HAP-1 (cell line): Measurements from ENCODE around the gene SPATS2L.

Experiments
- DNase-seq, 2 experiments: peaks; one replicate each; pipeline ENCODE4 v3.0.0-alpha.2; 2016 to 2020; ENCODE audit warnings: low spot score in 2 of 2
- H3K27me3 ChIP-seq: fragments of 250-450 bp; sonication (Bioruptor Pico); 2 replicates; pipeline ENCODE4 v1.5.1; 2020; ENCODE audit warnings: low read depth, mild to moderate bottlenecking, moderate library complexity
- H3K36me3 ChIP-seq: fragments of 250-450 bp; sonication (Bioruptor Pico); replicated peaks from 2 replicates; pipeline ENCODE4 v1.5.1; 2020; ENCODE audit warnings: mild to moderate bottlenecking
- H3K4me1 ChIP-seq: fragments of 250-450 bp; sonication (Bioruptor Pico); 2 replicates; pipeline ENCODE4 v1.5.1; 2020; ENCODE audit warnings: mild to moderate bottlenecking
- H3K4me3 ChIP-seq: fragments of 250-450 bp; sonication (Bioruptor Pico); 2 replicates; pipeline ENCODE4 v1.5.1; 2020; ENCODE audit warnings: mild to moderate bottlenecking, moderate library complexity
- H3K9me3 ChIP-seq: fragments of 250-450 bp; sonication (Bioruptor Pico); 2 replicates; pipeline ENCODE4 v1.5.1; 2020; ENCODE audit warnings: mild to moderate bottlenecking, moderate library complexity
- in situ Hi-C: fragments of 300-500 bp; cut with MboI; formaldehyde crosslinking; loops from 3 replicates; pipeline ENCODE4 v1.14.3; 2020; ENCODE audit warnings: low sequenced_read_pairs, inconsistent platforms, mixed read lengths

Gene SPATS2L

GRCh38 chr2:200369886-200370285 lies 63.4 kb downstream of the SPATS2L start:
- in situ Hi-C loops: no loop called here
- no peaks in the 10 kb centered on the region for H3K9me3 ChIP-seq
- no peak overlapping the region for H3K4me3 ChIP-seq
- no peaks in the 10 kb centered on the region for H3K27me3 ChIP-seq
- no peaks in the 10 kb centered on the region for H3K4me1 ChIP-seq
- no peak for DNase-seq
- H3K36me3 ChIP-seq: no peaks in the 10 kb centered on the region

- no peaks in the 10 kb centered on the region for H3K36me3 ChIP-seq
Measured at GRCh38 chr2:200373231-200373630, 66.7 kb downstream of the SPATS2L start.

GRCh38 chr2:200373973-200374416 lies 67.5 kb downstream of the SPATS2L start:
- Histone ChIP-seq H3K4me1 (peaks cover 5% of the 10 kb centered on the region), H3K4me3 (no peak overlapping the region), H3K27me3 (no peaks in the 10 kb centered on the region), H3K9me3 (no peaks in the 10 kb centered on the region), H3K36me3 (no peaks in the 10 kb centered on the region)
- in situ Hi-C loops: no loop called here
- DNase-seq: no peak

More at GRCh38 chr2:200373231-200373630, 66.7 kb downstream of the SPATS2L start:
- Histone ChIP-seq H3K4me1 (no peaks in the 10 kb centered on the region), H3K27me3 (no peaks in the 10 kb centered on the region), H3K9me3 (no peaks in the 10 kb centered on the region), H3K4me3 (no peak overlapping the region)
- in situ Hi-C loops: no loop called here
- DNase-seq: no peak

- no peak for DNase-seq
- H3K27me3 ChIP-seq: no peaks in the 10 kb centered on the region
- H3K9me3 ChIP-seq: no peaks in the 10 kb centered on the region
- no peak overlapping the region for H3K4me3 ChIP-seq
- in situ Hi-C loops: no loop called here
- H3K36me3 ChIP-seq: no peaks in the 10 kb centered on the region
- H3K4me1 ChIP-seq: peaks cover 31% of the 10 kb centered on the region
Measured at GRCh38 chr2:200376513-200377354, 70.2 kb downstream of the SPATS2L start.

GRCh38 chr2:200377355-200378336 lies 71.2 kb downstream of the SPATS2L start:
- no peaks in the 10 kb centered on the region for H3K9me3 ChIP-seq
- DNase-seq: no peak
- H3K36me3 ChIP-seq: no peaks in the 10 kb centered on the region
- H3K27me3 ChIP-seq: no peaks in the 10 kb centered on the region
- peaks cover 32% of the 10 kb centered on the region for H3K4me1 ChIP-seq
- H3K4me3 ChIP-seq: no peak overlapping the region
- in situ Hi-C loops: no loop called here

DNA sequence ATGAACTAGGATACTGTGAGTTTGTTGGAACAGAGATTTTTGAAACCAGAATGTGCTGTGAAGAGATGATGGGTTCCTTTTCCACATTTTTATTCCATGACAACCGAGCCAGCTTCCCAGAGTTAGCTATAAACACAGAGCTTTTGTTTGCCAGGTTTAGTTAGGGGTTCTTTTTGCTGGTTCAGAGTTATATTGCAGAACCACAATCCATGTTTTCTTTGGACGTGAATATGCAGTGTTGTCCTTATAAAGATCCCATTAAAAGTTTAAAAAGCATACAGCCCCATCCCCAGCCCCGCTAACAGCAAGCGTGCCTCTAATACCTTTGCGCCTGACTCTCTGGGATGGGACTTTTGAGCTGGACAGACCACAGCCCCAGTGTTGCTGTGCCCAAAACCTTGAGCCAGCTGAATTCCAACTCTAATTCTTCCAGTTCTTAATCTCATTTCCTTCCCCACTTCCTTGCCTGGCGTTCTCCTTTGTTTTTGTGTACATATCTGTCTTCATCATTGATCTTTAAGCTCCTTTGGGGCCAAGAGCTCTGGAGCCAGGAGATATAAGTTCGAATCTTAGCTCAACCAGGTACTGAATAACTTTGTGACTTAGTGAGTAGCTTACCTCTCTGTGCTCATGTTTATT lies 72.3 kb downstream of the SPATS2L start:
- DNase-seq: peak in 1 of 2 experiments; percentile 16
- in situ Hi-C loops: no loop called here
- no peaks in the 10 kb centered on the region for H3K9me3 ChIP-seq
- H3K36me3 ChIP-seq: no peaks in the 10 kb centered on the region
- peaks cover 42% of the 10 kb centered on the region for H3K4me1 ChIP-seq
- no peaks in the 10 kb centered on the region for H3K27me3 ChIP-seq
- H3K4me3 ChIP-seq: no peak overlapping the region

GRCh38 chr2:200379481-200380090 lies 73.1 kb downstream of the SPATS2L start:
- in situ Hi-C loops: no loop called here
- DNase-seq: peak; percentile 52 to 75
- H3K4me3 ChIP-seq: 0 out of 2 replicates have a peak overlapping the region, but pooled peaks have one; percentile 0
- H3K27me3 ChIP-seq: no peaks in the 10 kb centered on the region
- H3K4me1 ChIP-seq: peaks cover 42% of the 10 kb centered on the region
- no peaks in the 10 kb centered on the region for H3K9me3 ChIP-seq
- H3K36me3 ChIP-seq: no peaks in the 10 kb centered on the region

DNA sequence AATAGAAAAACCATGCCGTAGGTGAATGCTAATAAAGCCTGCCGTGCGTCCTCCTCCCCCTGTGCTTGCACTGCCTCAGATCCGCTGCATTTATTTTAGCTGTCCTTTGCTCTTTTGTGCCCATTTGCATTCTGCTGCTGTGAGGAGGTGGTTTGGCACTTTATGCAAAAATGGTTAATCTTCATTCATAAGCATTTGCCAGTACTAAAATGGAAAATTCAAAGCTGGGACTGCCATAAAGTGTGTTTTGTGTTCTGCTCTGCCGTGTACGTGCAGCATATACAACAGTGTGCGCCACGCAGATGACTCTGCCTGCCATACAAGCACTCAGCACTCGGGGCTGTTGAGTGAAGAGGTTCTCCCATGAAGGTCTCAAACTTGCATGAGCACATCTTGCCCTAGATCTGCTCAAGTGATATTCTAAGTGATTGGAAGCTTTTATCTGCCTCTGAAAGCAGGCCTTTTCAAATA lies 73.6 kb downstream of the SPATS2L start:
- H3K4me3 ChIP-seq: 0 out of 2 replicates have a peak overlapping the region, but pooled peaks have one; percentile 0
- peaks cover 42% of the 10 kb centered on the region for H3K4me1 ChIP-seq

DNA sequence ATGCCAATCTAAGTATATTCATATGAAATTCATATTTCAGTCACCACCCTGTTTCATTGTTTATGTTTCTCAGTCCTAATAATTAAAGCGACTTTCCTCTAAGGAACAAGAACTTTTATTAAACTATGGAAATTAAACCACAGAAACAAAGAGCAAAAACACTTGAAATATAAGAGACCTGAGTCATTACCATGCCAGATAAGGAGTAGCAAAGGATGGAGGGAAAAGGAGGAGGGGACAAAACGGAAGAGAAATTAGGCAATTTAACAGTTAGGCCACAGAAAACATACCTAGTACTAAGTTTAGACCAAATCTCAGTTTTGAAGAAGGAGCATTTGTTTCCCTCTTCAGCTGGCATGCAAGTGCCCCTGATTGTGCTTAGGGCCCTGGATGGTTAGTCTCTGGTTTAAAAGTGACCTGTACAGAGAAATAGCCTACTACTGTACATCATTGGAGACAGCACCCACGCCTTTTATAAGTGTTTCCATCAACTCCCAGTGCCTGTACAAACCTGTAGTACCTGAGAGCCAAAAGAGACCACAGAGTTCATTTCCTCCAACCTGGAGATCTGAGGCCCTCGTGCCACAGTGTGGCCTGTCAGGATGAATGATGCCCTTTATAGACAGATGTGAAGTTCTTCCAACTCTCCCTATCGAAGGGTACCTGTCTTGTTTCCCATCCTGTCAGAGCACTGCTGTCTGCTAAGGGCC lies 74.5 kb downstream of the SPATS2L start:
- peak in 1 of 2 experiments; percentile 34 for DNase-seq
- no peaks in the 10 kb centered on the region for H3K9me3 ChIP-seq
- H3K4me1 ChIP-seq: peaks cover 42% of the 10 kb centered on the region
- no peaks in the 10 kb centered on the region for H3K36me3 ChIP-seq
- no peak overlapping the region for H3K4me3 ChIP-seq
- no peaks in the 10 kb centered on the region for H3K27me3 ChIP-seq
- in situ Hi-C loops: no loop called here

More for the DNA sequence above, 73.6 kb downstream of the SPATS2L start:
- no peaks in the 10 kb centered on the region for H3K27me3 ChIP-seq
- H3K36me3 ChIP-seq: no peaks in the 10 kb centered on the region
- in situ Hi-C loops: no loop called here
- DNase-seq: peak; percentile 76 to 89
- H3K9me3 ChIP-seq: no peaks in the 10 kb centered on the region

- Histone ChIP-seq H3K9me3 (no peaks in the 10 kb centered on the region), H3K4me3 (no peak overlapping the region), H3K4me1 (peaks cover 52% of the 10 kb centered on the region), H3K27me3 (no peaks in the 10 kb centered on the region), H3K36me3 (no peaks in the 10 kb centered on the region; the same call in 1 of the 2 replicates)
- peak in 1 of 2 experiments; percentile 22 for DNase-seq
- in situ Hi-C loops: no loop called here
Measured at GRCh38 chr2:200382874-200383273, 76.4 kb downstream of the SPATS2L start.

- no peaks in the 10 kb centered on the region for H3K9me3 ChIP-seq
- no peaks in the 10 kb centered on the region; the same call in 1 of the 2 replicates for H3K36me3 ChIP-seq
- peaks cover 52% of the 10 kb centered on the region for H3K4me1 ChIP-seq
- no peaks in the 10 kb centered on the region for H3K27me3 ChIP-seq
- DNase-seq: peak; percentile 44 to 48
- no peak overlapping the region for H3K4me3 ChIP-seq
- in situ Hi-C loops: no loop called here
Measured at GRCh38 chr2:200383380-200384110, 77.1 kb downstream of the SPATS2L start.
